Neutrophil (primary cell): ENCODE measurements around the gene GK2.

Experiments used
- H3K27ac ChIP-seq: fragments of 200-600 bp; sonication (generic); 2 replicates; pipeline ENCODE4 v1.5.1; 2016; ENCODE audit warnings: mild to moderate bottlenecking, moderate library complexity
- H3K27me3 ChIP-seq: fragments of 200-600 bp; sonication (generic); 2 replicates; pipeline ENCODE4 v1.6.0; 2016; ENCODE audit warnings: mild to moderate bottlenecking
- H3K36me3 ChIP-seq: fragments of 200-600 bp; sonication (generic); 2 replicates; pipeline ENCODE4 v1.5.1; 2017
- H3K4me1 ChIP-seq, 2 experiments: fragments of 200-600 bp in 1 of 2; sonication (generic) in 1 of 2; 1 replicate in 1 of 2; 2 replicates in 1 of 2; pipeline versions ENCODE4 v1.5.1 to v1.6.1; 2013 to 2016; ENCODE audit warnings: low read depth in 1 of 2, low read length in 1 of 2, mild to moderate bottlenecking in 1 of 2, moderate library complexity in 1 of 2; ENCODE audit not compliant: control insufficient read depth in 1 of 2, insufficient read depth in 1 of 2
- H3K4me3 ChIP-seq, 2 experiments: fragments of 200-600 bp in 1 of 2; sonication (generic) in 1 of 2; 1 replicate in 1 of 2; 2 replicates in 1 of 2; pipeline ENCODE4 v1.5.1; 2013 to 2016; ENCODE audit warnings: low read depth in 1 of 2, low read length in 1 of 2, mild to moderate bottlenecking in 1 of 2, moderate library complexity in 1 of 2
- H3K9me3 ChIP-seq: fragments of 200-600 bp; sonication (generic); 2 replicates; pipeline ENCODE4 v1.5.1; 2016
- CTCF ChIP-seq: fragments of 200-600 bp; sonication (generic); IDR thresholded peaks from 2 replicates; pipeline ENCODE4 v1.5.1; 2016; ENCODE audit warnings: antibody characterized with exemption

Gene GK2

GRCh38 chr4:79403356-79403755 is 4.7 kb downstream of the GK2 start:
- no peaks in the 10 kb centered on the region for H3K9me3 ChIP-seq
- no peak overlapping the region for H3K27ac ChIP-seq
- H3K4me3 ChIP-seq, result no peak overlapping the region
- H3K36me3 ChIP-seq, result no peaks in the 10 kb centered on the region
- TF ChIP-seq CTCF, result no peak
- no peaks in the 10 kb centered on the region for H3K27me3 ChIP-seq
- no peaks in the 10 kb centered on the region for H3K4me1 ChIP-seq

- no peak for TF ChIP-seq CTCF
- no peaks in the 10 kb centered on the region for H3K9me3 ChIP-seq
- no peaks in the 10 kb centered on the region for H3K4me1 ChIP-seq
These were observed 5.6 kb downstream of the GK2 start for GRCh38 chr4:79402332-79402851.

GRCh38 chr4:79399076-79399475 is 9.0 kb downstream of the GK2 start:
- Histone ChIP-seq H3K27me3 (no peaks in the 10 kb centered on the region), H3K27ac (no peak overlapping the region), H3K36me3 (no peaks in the 10 kb centered on the region), H3K4me3 (no peak overlapping the region), H3K4me1 (no peaks in the 10 kb centered on the region), H3K9me3 (no peaks in the 10 kb centered on the region)
- TF ChIP-seq CTCF, result no peak

More at GRCh38 chr4:79402332-79402851, 5.6 kb downstream of the GK2 start:
- Histone ChIP-seq H3K4me3 (no peak overlapping the region), H3K27ac (no peak overlapping the region), H3K27me3 (no peaks in the 10 kb centered on the region), H3K36me3 (no peaks in the 10 kb centered on the region)

- H3K4me1 ChIP-seq, result no peaks in the 10 kb centered on the region
- no peaks in the 10 kb centered on the region for H3K36me3 ChIP-seq
- H3K27me3 ChIP-seq, result no peaks in the 10 kb centered on the region
- H3K9me3 ChIP-seq, result no peaks in the 10 kb centered on the region
- no peak overlapping the region for H3K27ac ChIP-seq
- TF ChIP-seq CTCF, result no peak
- no peak overlapping the region for H3K4me3 ChIP-seq
These were observed 10.1 kb downstream of the GK2 start for GRCh38 chr4:79397951-79398350.

- no peaks in the 10 kb centered on the region for H3K4me1 ChIP-seq
- no peaks in the 10 kb centered on the region for H3K36me3 ChIP-seq
- no peak overlapping the region for H3K4me3 ChIP-seq
- no peak overlapping the region for H3K27ac ChIP-seq
- H3K27me3 ChIP-seq, result no peaks in the 10 kb centered on the region
- no peaks in the 10 kb centered on the region for H3K9me3 ChIP-seq
- no peak for TF ChIP-seq CTCF
These were observed 11.2 kb downstream of the GK2 start for GRCh38 chr4:79396794-79397193.

- Histone ChIP-seq H3K27me3 (no peaks in the 10 kb centered on the region), H3K4me1 (no peaks in the 10 kb centered on the region), H3K36me3 (no peaks in the 10 kb centered on the region), H3K4me3 (no peak overlapping the region), H3K9me3 (no peaks in the 10 kb centered on the region), H3K27ac (no peak overlapping the region)
- no peak for TF ChIP-seq CTCF
These were observed 12.2 kb downstream of the GK2 start for GRCh38 chr4:79395841-79396240.
